GM12872 (cell line): Measurements from ENCODE around the gene PRND.

Experiments
- TF ChIP-seq, protein P1 (sequence below): IDR thresholded peaks from 3 replicates; pipeline ENCODE4 v1.5.1; 2011; ENCODE audit warnings: low read depth, mild to moderate bottlenecking, low read length, moderate library complexity; ENCODE audit not compliant: insufficient read depth

PRND gene

DNA sequence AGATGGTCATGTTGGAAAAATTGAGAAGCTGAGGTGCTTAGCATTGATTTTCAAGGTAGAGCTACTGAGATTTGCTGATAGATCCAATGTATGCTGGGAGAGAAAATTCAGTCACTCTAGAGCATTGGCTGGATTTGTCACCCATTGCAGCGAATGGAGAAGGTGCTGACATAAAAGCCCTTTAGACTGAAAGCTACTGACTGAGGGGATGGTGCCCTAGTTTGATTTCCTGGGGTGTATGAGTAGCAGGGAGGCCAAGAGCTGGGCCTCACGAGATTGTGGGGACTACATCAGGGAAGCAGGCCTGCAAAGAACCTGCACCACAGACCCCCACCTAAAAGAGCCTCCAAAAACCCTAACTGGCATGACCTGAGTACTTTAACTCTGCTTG, 23.9 kb upstream of the PRND start:
- TF ChIP-seq, protein P1, sequence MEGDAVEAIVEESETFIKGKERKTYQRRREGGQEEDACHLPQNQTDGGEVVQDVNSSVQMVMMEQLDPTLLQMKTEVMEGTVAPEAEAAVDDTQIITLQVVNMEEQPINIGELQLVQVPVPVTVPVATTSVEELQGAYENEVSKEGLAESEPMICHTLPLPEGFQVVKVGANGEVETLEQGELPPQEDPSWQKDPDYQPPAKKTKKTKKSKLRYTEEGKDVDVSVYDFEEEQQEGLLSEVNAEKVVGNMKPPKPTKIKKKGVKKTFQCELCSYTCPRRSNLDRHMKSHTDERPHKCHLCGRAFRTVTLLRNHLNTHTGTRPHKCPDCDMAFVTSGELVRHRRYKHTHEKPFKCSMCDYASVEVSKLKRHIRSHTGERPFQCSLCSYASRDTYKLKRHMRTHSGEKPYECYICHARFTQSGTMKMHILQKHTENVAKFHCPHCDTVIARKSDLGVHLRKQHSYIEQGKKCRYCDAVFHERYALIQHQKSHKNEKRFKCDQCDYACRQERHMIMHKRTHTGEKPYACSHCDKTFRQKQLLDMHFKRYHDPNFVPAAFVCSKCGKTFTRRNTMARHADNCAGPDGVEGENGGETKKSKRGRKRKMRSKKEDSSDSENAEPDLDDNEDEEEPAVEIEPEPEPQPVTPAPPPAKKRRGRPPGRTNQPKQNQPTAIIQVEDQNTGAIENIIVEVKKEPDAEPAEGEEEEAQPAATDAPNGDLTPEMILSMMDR = no peak

DNA sequence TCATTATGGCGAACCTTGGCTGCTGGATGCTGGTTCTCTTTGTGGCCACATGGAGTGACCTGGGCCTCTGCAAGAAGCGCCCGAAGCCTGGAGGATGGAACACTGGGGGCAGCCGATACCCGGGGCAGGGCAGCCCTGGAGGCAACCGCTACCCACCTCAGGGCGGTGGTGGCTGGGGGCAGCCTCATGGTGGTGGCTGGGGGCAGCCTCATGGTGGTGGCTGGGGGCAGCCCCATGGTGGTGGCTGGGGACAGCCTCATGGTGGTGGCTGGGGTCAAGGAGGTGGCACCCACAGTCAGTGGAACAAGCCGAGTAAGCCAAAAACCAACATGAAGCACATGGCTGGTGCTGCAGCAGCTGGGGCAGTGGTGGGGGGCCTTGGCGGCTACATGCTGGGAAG, 22.5 kb upstream of the PRND start:
- TF ChIP-seq, protein P1 = no peak

DNA sequence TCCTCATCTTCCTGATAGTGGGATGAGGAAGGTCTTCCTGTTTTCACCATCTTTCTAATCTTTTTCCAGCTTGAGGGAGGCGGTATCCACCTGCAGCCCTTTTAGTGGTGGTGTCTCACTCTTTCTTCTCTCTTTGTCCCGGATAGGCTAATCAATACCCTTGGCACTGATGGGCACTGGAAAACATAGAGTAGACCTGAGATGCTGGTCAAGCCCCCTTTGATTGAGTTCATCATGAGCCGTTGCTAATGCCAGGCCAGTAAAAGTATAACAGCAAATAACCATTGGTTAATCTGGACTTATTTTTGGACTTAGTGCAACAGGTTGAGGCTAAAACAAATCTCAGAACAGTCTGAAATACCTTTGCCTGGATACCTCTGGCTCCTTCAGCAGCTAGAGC, 21.8 kb upstream of the PRND start:
- TF ChIP-seq, protein P1 = no peak

DNA sequence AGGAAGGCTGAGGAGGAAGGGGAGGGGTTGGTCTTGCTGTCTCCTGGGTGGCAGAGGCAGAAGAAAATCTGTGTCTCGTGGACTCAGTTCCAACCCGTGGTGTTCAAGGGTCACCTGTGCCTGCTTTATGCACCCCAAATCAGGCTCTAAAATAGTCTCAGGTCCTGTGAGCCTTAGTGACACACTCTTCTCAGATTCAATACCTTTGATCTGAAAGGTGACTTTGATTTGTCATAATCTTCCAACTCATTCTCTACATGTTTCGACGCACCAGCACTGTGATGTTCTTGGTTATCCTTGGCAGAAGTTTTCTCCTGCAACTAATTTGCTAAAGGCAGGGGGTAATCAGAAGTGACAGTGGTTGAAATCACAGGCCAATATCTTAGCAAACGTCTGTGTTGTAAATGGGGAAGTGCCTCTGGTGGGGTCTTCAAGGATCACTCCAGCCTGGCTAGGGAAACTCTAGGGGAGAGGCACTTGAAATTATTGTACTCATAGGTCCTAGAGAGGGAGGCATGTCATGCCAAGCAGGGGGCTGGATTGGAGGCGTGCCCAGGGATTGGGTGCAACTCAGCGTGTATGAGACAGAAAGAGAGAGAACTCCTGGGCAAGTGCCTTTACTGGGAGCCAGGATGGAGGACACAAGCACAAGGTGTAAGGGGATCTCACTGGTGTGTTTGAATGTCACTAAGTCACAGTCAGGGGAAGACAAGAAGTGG, 19.0 kb upstream of the PRND start:
- TF ChIP-seq, protein P1 = no peak

DNA sequence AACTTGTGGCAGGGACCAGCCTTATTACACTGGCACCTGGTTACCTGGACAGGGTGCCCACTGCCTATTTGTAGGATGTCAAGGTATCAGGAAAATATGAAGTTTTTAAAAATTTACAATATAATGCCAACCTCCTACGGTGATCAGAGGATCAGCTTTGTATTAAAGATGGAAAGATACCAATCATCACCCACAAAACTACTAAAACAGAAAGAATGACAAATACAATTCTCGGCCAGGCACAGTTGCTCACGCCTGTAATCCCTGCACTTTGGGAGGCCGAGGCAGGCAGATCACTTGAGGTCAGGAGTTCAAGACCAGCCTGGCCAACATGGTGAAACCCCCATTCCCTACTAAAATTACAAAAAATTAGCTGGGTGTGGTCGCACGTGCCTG, 18.4 kb upstream of the PRND start:
- TF ChIP-seq, protein P1 = no peak

DNA sequence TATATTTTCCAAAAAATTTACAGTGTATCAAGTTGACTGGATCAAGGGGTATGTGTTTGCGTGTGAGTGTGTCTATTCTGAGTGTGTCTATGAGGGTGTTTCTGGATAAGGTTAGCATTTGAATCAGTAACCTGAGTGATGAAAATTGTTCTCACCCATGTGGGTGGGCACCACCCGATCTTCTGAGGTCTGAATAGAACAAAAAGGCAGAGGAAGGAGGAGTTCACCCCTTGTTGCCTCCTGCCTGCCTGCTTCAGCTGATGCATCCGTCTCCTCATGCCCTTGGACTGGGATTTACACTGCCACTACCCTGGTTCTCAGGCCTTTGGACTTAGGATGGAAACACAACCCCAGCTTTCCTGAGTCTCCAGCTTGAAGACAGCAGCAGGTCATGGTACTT, 13.7 kb upstream of the PRND start:
- TF ChIP-seq, protein P1 = no peak

DNA sequence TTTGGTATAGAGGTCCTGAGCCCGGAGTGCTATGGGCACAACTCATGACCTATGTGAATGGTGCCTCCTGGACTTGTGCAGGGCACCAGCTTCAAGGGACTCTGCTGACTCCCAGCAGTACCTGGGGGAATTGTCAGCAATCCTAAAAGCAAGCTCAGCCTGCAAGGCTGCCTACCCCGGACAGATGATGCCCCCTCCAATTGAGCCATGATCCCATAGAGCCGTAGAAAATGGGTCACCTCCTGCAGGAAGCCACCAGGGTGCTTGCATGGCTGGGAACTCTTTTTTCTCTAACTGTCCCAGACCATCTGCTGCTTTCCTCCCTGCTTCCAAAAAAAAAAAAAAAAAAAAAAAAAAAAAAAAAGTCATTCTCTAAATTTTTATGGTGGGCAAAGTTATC, 12.9 kb upstream of the PRND start:
- TF ChIP-seq, protein P1 = no peak
